ENCODE data around the gene KLHL6. TPM values are rescaled to one million over a fixed set of nuclear protein-coding genes. Genes with fewer than 3 reads are reported as not detected.

KLHL6 gene
- total RNA-seq (2021), result not detected in 2 replicates
- long read RNA-seq, result 0 reads

DNA sequence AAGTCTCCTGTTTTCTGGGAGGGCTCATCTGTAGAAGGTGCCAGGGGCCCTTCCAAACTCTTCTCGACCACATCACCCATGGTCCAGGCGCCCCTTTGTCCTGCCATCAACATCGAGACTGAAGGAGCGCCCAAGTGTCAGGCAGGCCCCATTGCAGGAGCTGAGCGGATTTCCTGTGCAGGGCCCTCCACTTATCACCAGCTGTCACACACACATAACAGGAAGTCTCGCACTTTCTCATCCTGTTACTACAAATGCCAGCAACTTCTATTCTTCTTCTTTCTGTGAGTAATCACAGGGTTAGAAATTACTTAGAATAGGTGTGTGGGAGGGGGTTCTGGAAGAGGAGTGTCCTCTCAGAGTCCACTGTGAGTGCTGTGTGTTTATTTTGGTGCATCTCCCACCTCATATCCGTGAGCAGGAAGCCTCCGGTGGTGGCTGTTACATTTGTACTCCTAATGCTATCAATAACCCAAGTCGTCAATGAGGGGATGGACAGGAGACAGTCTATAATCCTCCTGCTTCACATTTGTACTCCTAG is at the start of gene KLHL6:
KLHL6 (minus strand) TSS at position 166 of the 541 bp plus-strand sequence; CDS start at position 113, 53 bp downstream.
- TF ChIP-seq CTCF (conservative IDR thresholded peaks at IDR 0.05), result no peak
- H3K9me3 Mint-ChIP-seq, result no peaks in the 10 kb centered on the region
- H3K18ac ChIP-seq (ENCODE audit: insufficient read length, low read depth, low read length), result no peak within 1 kb of the TSS
- no peak within 1 kb of the TSS for H3K56ac ChIP-seq (ENCODE audit: insufficient read length, low read depth, low read length)
- H3K36me3 Mint-ChIP-seq (ENCODE audit: insufficient read depth in 1 of 3, low read depth in 3 of 3), result no peaks in the 10 kb centered on the region
- H3K27ac Mint-ChIP-seq, result no peak within 1 kb of the TSS
- no peak within 1 kb of the TSS for H3K23ac ChIP-seq (ENCODE audit: insufficient read length, low read depth, low read length)
- no peak within 1 kb of the TSS for H3K9ac ChIP-seq (ENCODE audit: extremely low read depth, insufficient read length, low read length)
- H4K91ac ChIP-seq (ENCODE audit: insufficient read length, low read depth, low read length), result no peak within 1 kb of the TSS
- H2BK120ac ChIP-seq (ENCODE audit: low read depth, low read length, poor library complexity, severe bottlenecking), result no peak within 1 kb of the TSS
- H3K4me1 Mint-ChIP-seq, result peaks cover 17 to 18% of the 10 kb centered on the region in 2 experiments
- no peak within 1 kb of the TSS for H3K4me2 ChIP-seq (ENCODE audit: insufficient read depth, insufficient read length, low read length)
- no peaks in the 10 kb centered on the region for H3K79me2 ChIP-seq (ENCODE audit: insufficient read depth, low read length)
- H4K5ac ChIP-seq (ENCODE audit: insufficient read length, low read depth, low read length), result no peak within 1 kb of the TSS
- H3K9me3 ChIP-seq (ENCODE audit: control insufficient read depth, low read depth, low read length), result no peaks in the 10 kb centered on the region
- no CpG with 5 or more reads among the region's 9 CpGs for WGBS (ENCODE audit: extremely low coverage, insufficient read length, low lambda C conversion rate)
- H3K79me1 ChIP-seq (ENCODE audit: insufficient read depth, low read depth, low read length, poor library complexity, severe bottlenecking), result no peaks in the 10 kb centered on the region
- no peaks in the 10 kb centered on the region for H3K27me3 ChIP-seq (ENCODE audit: insufficient read depth, low read length)
- H3K4me1 ChIP-seq (ENCODE audit: insufficient read depth, low read length), result 0 out of 2 replicates have a peak, but pooled peaks cover 3% of the 10 kb centered on the region
- no peak within 1 kb of the TSS for H4K8ac ChIP-seq (replicated peaks; ENCODE audit: insufficient read length, low read depth, low read length)
- no peak within 1 kb of the TSS for H2BK20ac ChIP-seq (ENCODE audit: low read depth, low read length, poor library complexity, severe bottlenecking)
- no peak for DNase-seq
- no peak within 1 kb of the TSS for H3K14ac ChIP-seq (ENCODE audit: insufficient read depth, low read length)
- no peak within 1 kb of the TSS for H2AK5ac ChIP-seq (ENCODE audit: insufficient read length, low read length)
- H3K4me3 Mint-ChIP-seq, result no peak within 1 kb of the TSS
- H3K27me3 Mint-ChIP-seq (ENCODE audit: low read depth), result no peaks in the 10 kb centered on the region; the same call in 1 of the 2 replicates
- H3K23me2 ChIP-seq (ENCODE audit: insufficient read length, low read depth, low read length, poor library complexity, severe bottlenecking), result no peaks in the 10 kb centered on the region
- H3K27ac ChIP-seq (ENCODE audit: insufficient read length, low read depth, low read length), result no peak within 1 kb of the TSS
- no peak within 1 kb of the TSS for H2BK12ac ChIP-seq (ENCODE audit: insufficient read length, low read depth, low read length)
- H3K4ac ChIP-seq (ENCODE audit: low read depth, low read length), result no peak within 1 kb of the TSS
- no peak within 1 kb of the TSS for H3T11ph ChIP-seq (ENCODE audit: low read length)
- H2BK15ac ChIP-seq (ENCODE audit: low read depth, low read length), result no peak within 1 kb of the TSS
- H4K20me1 ChIP-seq (ENCODE audit: control insufficient read depth, insufficient read depth, insufficient read length), result no peaks in the 10 kb centered on the region
- H2AFZ ChIP-seq (ENCODE audit: low read length), result no peak within 1 kb of the TSS
- H2BK5ac ChIP-seq (ENCODE audit: insufficient read length, low read length), result no peak within 1 kb of the TSS

All from H9 (cell line).